OCI-LY7 (cell line): Measurements from ENCODE around the gene FAM114A1. TPM values are rescaled to one million over a fixed set of nuclear protein-coding genes. Genes with fewer than 3 reads are reported as not detected.

ENCODE experiments used
- BruUV-seq: library from RNA; stranded (reverse); fragments of 400-500 nt; replicated peaks from 2 replicates; lab custom pipeline; 2021; lab: Mats Ljungman, UMichigan
- CTCF ChIA-PET: fragments of 300-600 bp; sonication (Branson Sonifier 250); formaldehyde crosslinking; loops from one replicate; lab custom pipeline; 2022; ENCODE audit warnings: antibody characterized with exemption; ENCODE audit not compliant: unreplicated experiment; lab: Charles Lee
- POLR2A ChIA-PET: fragments of 300-600 bp; sonication (Branson Sonifier 250); formaldehyde crosslinking; loops from one replicate; lab custom pipeline; 2022; ENCODE audit warnings: antibody characterized with exemption; lab: Charles Lee
- DNase-seq: peaks from one replicate; pipeline ENCODE4 v3.0.0-alpha.2; 2015; ENCODE audit warnings: low spot score
- H2AFZ ChIP-seq: fragments of 200-600 bp; sonication (generic), shearing (Covaris generic); 2 replicates; pipeline ENCODE4 v1.6.1; 2014; ENCODE audit warnings: mild to moderate bottlenecking, antibody characterized with exemption, low read length, moderate library complexity
- H3K27ac ChIP-seq: fragments of 200-600 bp; sonication (generic); 2 replicates; pipeline ENCODE4 v1.5.1; 2014; ENCODE audit warnings: mixed run types, low read depth, mild to moderate bottlenecking, moderate library complexity, low read length, inconsistent platforms; ENCODE audit not compliant: poor library complexity, severe bottlenecking
- H3K36me3 ChIP-seq: fragments of 200-600 bp; sonication (generic); 2 replicates; pipeline ENCODE4 v1.6.1; 2014; ENCODE audit warnings: mild to moderate bottlenecking, antibody characterized with exemption, low read length, moderate library complexity, mixed read lengths; ENCODE audit not compliant: insufficient read depth
- H3K4me1 ChIP-seq: fragments of 200-600 bp; sonication (generic); 2 replicates; pipeline ENCODE4 v1.5.1; 2014; ENCODE audit warnings: mild to moderate bottlenecking, low read length; ENCODE audit not compliant: insufficient read depth, poor library complexity, severe bottlenecking
- H3K4me2 ChIP-seq: fragments of 200-600 bp; sonication (generic); 2 replicates; pipeline ENCODE4 v1.6.1; 2014; ENCODE audit warnings: mild to moderate bottlenecking, low read length
- H3K4me3 ChIP-seq: fragments of 200-600 bp; sonication (generic); 2 replicates; pipeline ENCODE4 v1.5.1; 2014; ENCODE audit warnings: mild to moderate bottlenecking, low read depth, low read length; ENCODE audit not compliant: poor library complexity, severe bottlenecking
- H3K79me2 ChIP-seq: fragments of 200-600 bp; sonication (generic); 2 replicates; pipeline ENCODE4 v1.6.1; 2016; ENCODE audit warnings: low read depth, mild to moderate bottlenecking, low read length, moderate library complexity, mixed read lengths; ENCODE audit not compliant: insufficient read depth
- H3K9me2 ChIP-seq: fragments of 200-600 bp; sonication (generic); 2 replicates; pipeline ENCODE4 v1.6.1; 2016; ENCODE audit warnings: mild to moderate bottlenecking, low read length, mixed read lengths; ENCODE audit not compliant: insufficient read depth
- H3K9me3 ChIP-seq: fragments of 200-600 bp; sonication (generic); 2 replicates; pipeline ENCODE4 v1.6.1; 2014; ENCODE audit warnings: mild to moderate bottlenecking, mixed run types, low read length, mixed read lengths
- H4K20me1 ChIP-seq: fragments of 200-600 bp; sonication (generic); 2 replicates; pipeline ENCODE4 v1.6.1; 2014; ENCODE audit warnings: mild to moderate bottlenecking, antibody characterized with exemption, low read length, moderate library complexity, mixed read lengths; ENCODE audit not compliant: insufficient read depth
- CTCF ChIP-seq: fragments of 200-600 bp; sonication (generic); conservative IDR thresholded peaks from 2 replicates; pipeline ENCODE4 v1.5.1; 2014; ENCODE audit warnings: mild to moderate bottlenecking, antibody characterized with exemption, low read length, moderate library complexity, mixed read lengths
- EZH2phosphoT487 ChIP-seq: fragments of 200-600 bp; sonication (generic); IDR thresholded peaks from 2 replicates; pipeline ENCODE4 v1.6.1; 2018; ENCODE audit warnings: low read depth, borderline replicate concordance, mild to moderate bottlenecking, mixed run types, antibody characterized with exemption, low read length, moderate library complexity, mixed read lengths
- intact Hi-C: fragments of 100-400 bp; cut with micrococcal nuclease; formaldehyde crosslinking; loops from one replicate; pipeline ENCODE4 v1.10.0; 2022; ENCODE audit not compliant: unreplicated experiment
- total RNA-seq, 2 experiments: library from RNA; depleted of rRNA in 1 of 2; stranded (reverse); fragments of >200 nt in 1 of 2; shearing (Covaris generic) in 1 of 2; gene quantifications; 2 replicates each; pipeline ENCODE4 v1.2.3, GENCODE V29; 2014 to 2022

FAM114A1 gene
- total RNA-seq, 2 experiments from 2014 or later: not detected

- no peak overlapping the region for H3K27ac ChIP-seq
- H2AFZ ChIP-seq: peak overlapping the region; percentile 24; the same call in 1 of the 2 replicates
- H3K79me2 ChIP-seq: no peaks in the 10 kb centered on the region
- DNase-seq: peak; percentile 11
- intact Hi-C loops: no loop called here
- no peak overlapping the region for H3K4me3 ChIP-seq
- POLR2A ChIA-PET: interaction anchor here (0.6 to 0.7 kb wide), 2 partner anchors 25 to 415 kb away, joined by 3 to 4 read pairs; no protein-coding TSS in a partner anchor
- H3K4me1 ChIP-seq: no peaks in the 10 kb centered on the region
- BruUV-seq: no TSS peak
- CTCF ChIA-PET: interaction anchor here (0.6 kb wide), 1 partner anchor 440 kb away, joined by 4 read pairs; no protein-coding TSS in a partner anchor
- no peaks in the 10 kb centered on the region for H3K9me3 ChIP-seq
- TF ChIP-seq CTCF: no peak
- no peak for TF ChIP-seq EZH2phosphoT487
- H3K9me2 ChIP-seq: no peaks in the 10 kb centered on the region
- no peaks in the 10 kb centered on the region for H4K20me1 ChIP-seq
- H3K36me3 ChIP-seq: no peaks in the 10 kb centered on the region
- H3K4me2 ChIP-seq: no peak overlapping the region; the same call in 1 of the 2 replicates
Observed at GRCh38 chr4:38905652-38906385, 38.2 kb downstream of the FAM114A1 start.

DNA sequence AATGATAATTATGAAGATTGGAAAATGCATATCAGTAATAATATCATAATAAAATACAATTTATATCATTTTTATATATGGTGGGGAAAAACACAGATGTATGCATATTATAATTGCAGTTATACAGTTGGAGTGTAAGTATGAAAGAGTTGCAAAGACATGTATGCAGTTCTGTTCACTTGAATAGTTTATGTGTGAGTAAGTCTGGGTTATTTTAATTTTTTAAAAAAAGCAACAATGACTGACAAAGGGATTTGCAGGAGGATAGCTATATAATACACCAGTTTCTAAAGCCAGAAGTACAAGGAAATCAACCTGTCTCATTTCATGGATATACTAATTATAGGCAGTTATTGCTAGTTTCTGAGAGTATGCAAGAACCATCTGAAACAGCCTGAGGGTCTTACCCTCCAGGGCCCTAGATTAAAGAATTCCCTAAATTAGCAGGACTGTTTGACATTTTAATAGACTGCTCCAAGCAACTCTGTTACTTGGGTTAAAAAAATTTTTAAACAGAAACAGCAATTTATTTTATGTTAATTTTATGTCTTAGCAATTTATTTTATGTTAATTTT lies 40.2 kb downstream of the FAM114A1 start:
- Histone ChIP-seq H3K36me3 (no peaks in the 10 kb centered on the region), H4K20me1 (no peaks in the 10 kb centered on the region), H3K4me2 (no peak overlapping the region), H3K4me3 (no peak overlapping the region), H3K27ac (no peak overlapping the region), H3K9me2 (no peaks in the 10 kb centered on the region), H3K9me3 (no peaks in the 10 kb centered on the region), H2AFZ (no peak overlapping the region), H3K79me2 (no peaks in the 10 kb centered on the region), H3K4me1 (no peaks in the 10 kb centered on the region)
- BruUV-seq: no TSS peak
- TF ChIP-seq CTCF (no peak), EZH2phosphoT487 (no peak)
- intact Hi-C loops: no loop called here
- no peak for DNase-seq
- ChIA-PET POLR2A (interaction anchor here (0.6 kb wide), 1 partner anchor 274 kb away, joined by 3 read pairs; no protein-coding TSS in a partner anchor), CTCF (no interaction called here)
